T1000 (cell line): ENCODE data around the gene PRR12.
A peak's percentile ranks its signal among the peaks of the same experiment; 100 is the strongest.
"Not testable (repeated sequence)": the region's sequence is repeated elsewhere in the genome, so short reads cannot be mapped to it uniquely, and the experiment has no call there.

Source experiments
- DNase-seq: peaks from one replicate; lab custom pipeline; 2025; ENCODE audit warnings: mixed read lengths; lab: John Stamatoyannopoulos, UW

PRR12 gene

GRCh38 chr19:49624967-49625910 is 34.3 kb downstream of the PRR12 start:
- DNase-seq: no peak

DNA sequence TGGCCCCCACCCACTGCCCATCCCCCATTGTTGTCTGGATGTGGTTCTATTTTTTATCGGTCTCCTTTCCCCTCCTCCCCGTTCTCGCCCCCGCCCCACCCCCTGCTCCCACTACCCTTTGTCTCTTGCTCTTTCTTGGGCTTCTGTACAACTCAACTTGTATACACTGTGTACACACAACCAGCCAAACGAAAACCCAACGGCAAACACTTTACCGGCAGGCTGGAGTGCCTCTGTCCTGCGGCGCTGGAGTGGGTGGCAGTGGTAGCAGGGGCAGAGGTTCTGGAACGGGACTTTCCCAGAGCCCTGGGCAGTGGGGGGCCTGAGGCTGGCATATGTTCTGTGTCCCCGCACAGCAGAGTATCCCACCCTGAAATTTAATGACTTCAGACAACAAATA is 35.2 kb downstream of the PRR12 start:
- DNase-seq: no peak

DNA sequence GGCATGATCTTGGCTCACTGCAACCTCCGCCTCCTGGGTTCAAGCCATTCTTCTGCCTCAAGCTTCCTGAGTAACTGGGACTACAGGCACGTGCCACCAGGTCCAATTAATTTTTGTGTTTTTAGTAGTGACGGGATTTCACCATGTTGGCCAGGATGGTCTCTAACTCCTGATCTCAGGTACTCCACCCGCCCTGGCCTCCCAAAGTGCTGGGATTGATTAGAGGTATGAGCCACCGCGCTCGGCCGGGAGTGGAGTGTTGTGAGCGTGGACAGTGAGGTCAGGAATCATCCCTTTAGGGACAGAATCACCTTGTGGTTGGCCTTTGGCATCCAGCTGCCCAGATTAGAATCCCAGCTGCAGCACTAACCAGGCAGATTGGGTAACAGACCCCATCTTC is 38.7 kb downstream of the PRR12 start:
- no peak for DNase-seq

DNA sequence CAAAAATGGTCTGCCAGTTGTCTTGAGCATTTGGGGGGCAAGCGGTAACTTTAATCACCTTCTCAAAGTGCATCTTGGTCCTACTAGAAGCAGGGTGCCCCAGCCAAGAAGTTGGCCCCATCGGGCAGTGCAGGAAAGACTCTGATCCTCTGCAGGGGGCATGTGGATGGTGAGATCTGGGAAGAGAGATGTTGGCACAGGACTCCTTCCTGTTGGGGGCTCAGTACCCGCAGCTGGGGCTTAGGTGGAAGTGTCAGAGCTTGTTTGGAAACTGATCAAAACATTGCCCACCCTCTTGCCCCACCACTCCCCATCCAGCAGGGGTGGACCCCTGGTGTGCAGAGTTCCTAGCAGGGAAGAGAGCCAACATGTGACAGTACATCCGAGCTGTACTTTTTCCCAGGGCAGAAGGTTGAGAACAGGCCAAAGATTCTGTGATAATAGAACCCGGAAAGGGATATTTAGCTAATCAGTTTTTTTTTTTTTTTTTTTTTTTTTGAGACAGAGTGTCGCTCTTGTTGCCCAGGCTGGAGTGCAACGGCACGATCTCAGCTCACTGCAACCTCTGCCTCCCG is 40.1 kb downstream of the PRR12 start:
- no peak for DNase-seq

- no peak for DNase-seq
Observed at GRCh38 chr19:49631610-49632192, 40.7 kb downstream of the PRR12 start.

GRCh38 chr19:49632576-49632975 is 41.6 kb downstream of the PRR12 start:
- no peak for DNase-seq

DNA sequence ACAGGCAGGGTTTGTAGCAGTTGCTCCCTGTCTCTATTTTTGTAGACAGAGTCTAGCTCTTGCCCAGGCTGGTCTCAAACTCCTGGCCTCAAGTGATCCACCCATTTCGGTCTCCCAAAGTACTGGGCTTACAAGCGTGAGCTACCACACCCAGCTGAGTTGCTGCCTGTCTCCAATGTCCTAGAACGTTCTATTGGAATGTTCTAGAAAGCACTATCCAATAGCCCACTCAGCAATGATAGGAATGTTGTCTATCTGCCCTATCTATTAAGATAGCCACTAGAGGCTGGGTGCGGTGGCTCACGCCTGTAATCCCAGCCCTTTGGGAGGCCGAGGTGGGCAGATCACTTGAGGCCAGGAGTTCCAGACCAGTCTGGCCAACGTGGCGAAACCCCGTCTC is 42.3 kb downstream of the PRR12 start:
- DNase-seq: not testable (repeated sequence)

- DNase-seq: no peak
Observed at GRCh38 chr19:49635530-49636232, 44.7 kb downstream of the PRR12 start.

- no peak for DNase-seq
Observed at GRCh38 chr19:49636233-49636932, 45.4 kb downstream of the PRR12 start.

- peak; percentile 49 for DNase-seq
Observed at GRCh38 chr19:49637821-49638738, 47.1 kb downstream of the PRR12 start.

DNA sequence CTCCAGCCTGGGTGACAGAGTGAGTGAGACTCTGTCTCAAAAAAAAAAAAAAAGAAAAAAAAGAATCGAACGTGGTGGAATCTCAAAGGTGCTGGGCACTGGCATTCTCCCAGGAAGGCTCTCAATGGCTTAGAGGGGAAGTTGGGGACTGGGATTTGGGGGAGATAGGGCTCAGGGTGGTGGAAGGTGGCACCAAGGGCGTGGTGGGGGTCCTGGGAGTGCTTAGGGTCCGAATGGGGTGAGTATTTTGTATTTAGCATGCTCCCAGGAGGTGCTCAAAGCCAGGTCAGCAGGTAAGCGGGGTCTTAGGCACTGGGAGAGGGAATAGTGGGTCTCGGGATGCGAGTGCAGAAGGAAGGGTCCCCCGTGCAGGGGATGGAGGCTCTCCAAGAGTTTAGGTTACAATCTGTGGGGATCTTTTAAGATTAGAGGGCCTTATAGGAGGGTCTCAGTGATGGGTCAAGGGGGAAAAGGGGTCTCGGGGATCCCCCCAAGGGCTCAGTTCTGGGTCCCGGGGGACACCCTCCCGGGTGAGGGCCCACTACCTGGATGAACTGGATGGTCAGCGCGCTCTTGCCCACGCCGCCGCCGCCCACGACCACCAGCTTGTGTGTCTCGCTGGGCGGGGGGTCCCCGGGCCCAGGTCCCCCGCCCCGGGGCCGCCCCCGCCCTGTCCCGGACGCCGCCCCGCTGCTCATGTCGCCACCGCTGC is 48.6 kb downstream of the PRR12 start:
- DNase-seq: no peak

DNA sequence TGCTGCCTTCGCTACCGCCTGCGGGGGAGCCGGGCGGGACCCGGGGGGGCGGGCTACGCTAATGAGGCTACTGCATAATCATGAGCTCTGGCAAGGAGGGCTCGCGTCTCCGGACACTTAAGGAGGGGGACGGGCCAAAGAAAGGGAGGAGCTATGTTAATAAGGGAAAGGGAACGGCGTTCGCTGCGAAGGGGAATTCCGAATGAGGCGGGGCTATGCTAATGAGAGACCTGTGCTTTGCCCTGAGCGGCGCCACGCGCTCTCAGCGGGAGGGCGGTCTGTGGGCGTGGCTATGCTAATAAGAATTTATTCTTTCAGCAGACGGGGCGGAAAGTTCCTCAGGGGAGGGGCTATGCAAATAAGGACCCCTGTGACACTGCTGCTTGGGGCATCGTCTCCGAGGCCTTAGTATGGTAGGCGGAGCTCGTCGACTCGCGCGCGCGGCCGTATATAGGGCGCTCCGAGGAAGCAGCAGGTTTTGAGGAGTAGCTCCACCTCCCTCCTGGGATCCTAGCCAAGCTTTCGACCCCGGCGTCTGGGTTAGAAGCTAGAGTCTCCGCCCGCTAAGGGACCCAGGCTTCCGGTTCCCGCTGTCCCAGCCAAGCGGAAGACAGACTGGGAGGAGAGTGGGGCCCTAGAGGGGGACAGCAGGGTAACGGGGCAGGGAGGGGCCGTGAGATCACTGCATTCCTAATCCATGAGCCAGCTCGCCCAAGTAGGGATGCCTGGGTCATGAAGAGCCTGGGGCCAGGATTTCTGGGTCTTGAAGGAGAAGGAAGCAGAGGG is 49.3 kb downstream of the PRR12 start, which contains the start of gene RRAS:
Gene RRAS, minus strand, starts transcription at position 31 of the 786 bp plus-strand sequence. CDS start 45 bp downstream, outside the sequence.
- DNase-seq: peak; percentile 100

- DNase-seq: peak; percentile 99
Observed at GRCh38 chr19:49641688-49642491, 50.9 kb downstream of the PRR12 start, which contains the start of gene SCAF1. Gene SCAF1, plus strand, starts transcription at chr19:49642209. Its CDS starts 2,818 bp downstream, at chr19:49645027.

- no peak for DNase-seq
Observed at GRCh38 chr19:49642492-49643035, 51.6 kb downstream of the PRR12 start.

DNA sequence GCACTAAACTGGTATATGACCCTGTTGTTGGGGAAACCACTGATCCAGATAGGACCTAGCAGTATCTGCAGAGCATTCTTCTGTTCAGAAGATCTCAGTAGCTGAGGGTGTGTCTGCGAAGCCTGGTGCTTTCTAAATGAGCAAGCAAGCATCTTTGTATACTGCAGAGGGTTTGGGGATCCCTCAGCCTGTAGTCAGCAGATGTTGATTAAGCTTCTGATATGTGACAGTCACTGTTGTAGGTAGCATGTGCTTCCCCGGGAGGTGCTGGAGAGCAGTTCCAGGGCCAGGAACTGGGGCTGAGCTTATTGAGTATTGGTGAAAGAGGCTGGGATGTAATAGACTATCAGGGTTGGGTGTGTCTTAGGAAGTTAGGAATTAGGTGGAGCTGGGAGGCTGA is 52.5 kb downstream of the PRR12 start:
- DNase-seq: no peak

GRCh38 chr19:49645592-49645991 is 54.6 kb downstream of the PRR12 start:
- no peak for DNase-seq

- DNase-seq: no peak
Observed at GRCh38 chr19:49645995-49646394, 55.0 kb downstream of the PRR12 start.

GRCh38 chr19:49646586-49646985 is 55.6 kb downstream of the PRR12 start:
- DNase-seq: no peak
